Dendritic cell treated with granulocyte-macrophage colony-stimulating factor and Interleukin-4, amounts not matched to agents 40 ng/mL and 50 ng/mL, for 4 days (primary cell): ENCODE results near the gene CLCF1.

Experiments
- H3K27ac Mint-ChIP-seq: one replicate; pipeline ENCODE4 v1.8.0; 2022; ENCODE audit warnings: mild to moderate bottlenecking, mixed read lengths
- H3K27me3 Mint-ChIP-seq: one replicate; pipeline ENCODE4 v1.8.0; 2022; ENCODE audit warnings: mild to moderate bottlenecking, mixed read lengths
- H3K36me3 Mint-ChIP-seq: one replicate; pipeline ENCODE4 v1.8.0; 2022; ENCODE audit warnings: low read depth, mixed read lengths
- H3K4me1 Mint-ChIP-seq: one replicate; pipeline ENCODE4 v1.8.0; 2022; ENCODE audit warnings: low read depth, mixed read lengths
- H3K4me3 Mint-ChIP-seq: one replicate; pipeline ENCODE4 v1.8.0; 2022; ENCODE audit warnings: mild to moderate bottlenecking, moderate library complexity, mixed read lengths
- H3K9me3 Mint-ChIP-seq: one replicate; pipeline ENCODE4 v1.8.0; 2022; ENCODE audit warnings: mixed read lengths
- intact Hi-C: fragments of 100-400 bp; cut with micrococcal nuclease; formaldehyde crosslinking; loops from one replicate; pipeline ENCODE4 v1.15.0; 2022

CLCF1 gene

DNA sequence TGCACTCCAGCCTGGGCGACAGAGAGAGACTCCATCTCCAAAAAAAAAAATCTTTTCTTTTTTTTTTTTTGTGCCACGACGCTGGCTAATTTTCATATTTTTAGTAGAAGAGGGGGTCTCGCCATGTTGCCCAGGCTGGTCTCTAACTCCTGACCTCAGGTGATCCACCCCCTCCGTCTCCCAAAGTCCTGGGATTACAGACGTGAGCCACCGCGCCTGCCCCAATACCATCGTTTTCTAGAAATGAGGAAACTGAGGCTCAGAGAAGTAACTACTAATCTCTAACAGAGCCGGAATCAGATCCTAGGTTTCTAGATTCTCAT, 56.6 kb downstream of the CLCF1 start:
- Mint-ChIP-seq H3K27me3 (peaks cover 10% of the 10 kb centered on the region), H3K4me1 (peaks cover 32% of the 10 kb centered on the region), H3K4me3 (peak overlapping the region; percentile 92), H3K9me3 (no peaks in the 10 kb centered on the region), H3K27ac (peak overlapping the region; percentile 96), H3K36me3 (peaks cover 14% of the 10 kb centered on the region)
- intact Hi-C loops, result loop anchor here (1.0 to 2.0 kb wide), 4 partner anchors 29 to 64 kb away; partner anchors contain the start of gene GRK2

DNA sequence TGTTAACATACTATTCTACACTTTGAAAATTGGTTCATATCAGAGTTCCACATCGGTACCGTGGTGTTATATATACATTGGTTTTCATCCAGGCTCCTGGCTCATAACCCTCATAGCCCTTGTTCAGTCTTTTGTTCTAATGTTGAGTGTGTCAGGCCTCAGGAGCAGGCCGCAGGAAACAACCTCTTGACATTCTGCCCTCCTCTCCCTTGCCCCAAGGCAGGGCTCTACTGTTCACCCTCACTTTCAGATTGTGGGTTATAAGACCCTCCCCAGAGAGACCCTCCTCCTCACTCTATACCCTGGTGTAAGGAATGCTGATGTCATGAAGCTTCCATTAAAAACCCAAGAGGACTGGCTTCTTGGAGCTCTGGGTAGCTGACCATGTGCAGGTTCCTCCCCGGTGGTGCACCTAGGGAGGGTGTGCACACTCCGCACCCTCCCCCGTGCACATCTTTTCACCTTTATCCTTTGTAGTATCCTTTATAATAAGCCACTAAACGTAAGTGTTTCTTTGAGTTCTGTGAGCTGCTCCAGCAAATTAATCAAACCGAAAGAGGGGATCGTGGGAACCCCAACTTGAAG, 58.0 kb downstream of the CLCF1 start:
- peaks cover 10% of the 10 kb centered on the region for H3K27me3 Mint-ChIP-seq
- H3K9me3 Mint-ChIP-seq, result no peaks in the 10 kb centered on the region
- H3K4me3 Mint-ChIP-seq, result no peak overlapping the region
- peaks cover 43% of the 10 kb centered on the region for H3K4me1 Mint-ChIP-seq
- intact Hi-C loops, result no loop called here
- peaks cover 29% of the 10 kb centered on the region for H3K36me3 Mint-ChIP-seq
- no peak overlapping the region for H3K27ac Mint-ChIP-seq

DNA sequence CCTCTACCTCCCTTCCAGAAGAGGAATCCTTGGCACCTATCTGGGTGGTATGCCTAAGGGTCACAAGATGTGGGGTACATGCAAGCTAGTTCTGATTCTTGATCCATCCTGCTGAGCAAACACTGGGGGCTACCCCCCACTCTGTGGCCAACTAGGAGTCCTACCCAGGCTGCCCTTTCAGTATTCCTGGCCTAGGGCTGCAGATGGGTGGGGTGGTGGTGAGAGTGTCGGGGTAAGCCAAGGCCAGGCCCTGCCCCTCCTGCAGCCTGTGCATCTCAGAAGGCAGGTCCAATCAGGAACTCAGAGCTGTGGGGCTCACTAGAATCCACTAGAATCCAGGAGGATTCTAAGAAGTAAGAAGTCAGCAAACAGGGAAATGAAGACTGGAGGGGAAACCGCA, 59.2 kb downstream of the CLCF1 start:
- H3K4me3 Mint-ChIP-seq, result no peak overlapping the region
- H3K36me3 Mint-ChIP-seq, result peaks cover 41% of the 10 kb centered on the region
- H3K27me3 Mint-ChIP-seq, result peaks cover 10% of the 10 kb centered on the region
- peak overlapping the region; percentile 62 for H3K27ac Mint-ChIP-seq
- no peaks in the 10 kb centered on the region for H3K9me3 Mint-ChIP-seq
- peaks cover 43% of the 10 kb centered on the region for H3K4me1 Mint-ChIP-seq
- intact Hi-C loops, result no loop called here
